Lung (tissue), 16 donors: ENCODE measurements around the gene SEMA4B. TPM values are rescaled to one million over a fixed set of nuclear protein-coding genes. Genes with fewer than 3 reads are reported as not detected.

Source experiments
- ATAC-seq: fragments of 200-7000 bp; cut with Tn5 transposase; one replicate; pipeline ENCODE4 v1.9.1; 2020; ENCODE audit warnings: moderate number of reproducible peaks; ENCODE audit not compliant: insufficient read depth, low FRiP score
- DNase-seq, 3 donors: peaks; one replicate each; pipeline ENCODE4 v3.0.0-alpha.2; 2013 to 2017
- H3K27ac ChIP-seq, 2 donors: one replicate each; pipeline ENCODE4 v1.5.1; 2013; ENCODE audit warnings: mild to moderate bottlenecking in 2 of 2, moderate library complexity in 2 of 2, control low read depth in 1 of 2, inconsistent platforms in 1 of 2, low read depth in 1 of 2, low read length in 1 of 2
- H3K27me3 ChIP-seq, 3 donors: one replicate each; pipeline ENCODE4 v1.5.1; 2013; ENCODE audit warnings: low read length in 2 of 3; ENCODE audit not compliant: control insufficient read depth in 3 of 3, insufficient read depth in 3 of 3
- H3K36me3 ChIP-seq, 4 donors: one replicate each; pipeline ENCODE4 v1.5.1; 2013; ENCODE audit warnings: low read length in 4 of 4, mild to moderate bottlenecking in 1 of 4, moderate library complexity in 1 of 4; ENCODE audit not compliant: control insufficient read depth in 4 of 4, insufficient read depth in 4 of 4
- H3K4me1 ChIP-seq, 5 donors: one replicate each; pipeline ENCODE4 v1.5.1; 2013; ENCODE audit warnings: low read length in 5 of 5, mild to moderate bottlenecking in 2 of 5, moderate library complexity in 1 of 5; ENCODE audit not compliant: control insufficient read depth in 5 of 5, insufficient read depth in 5 of 5
- H3K4me3 ChIP-seq: one replicate; pipeline ENCODE4 v1.5.1; 2013; ENCODE audit warnings: mild to moderate bottlenecking, control low read depth, moderate library complexity
- H3K9ac ChIP-seq, 2 donors: one replicate each; pipeline ENCODE4 v1.5.1; 2013; ENCODE audit warnings: low read length in 2 of 2, control low read depth in 1 of 2; ENCODE audit not compliant: insufficient read depth in 1 of 2
- H3K9me3 ChIP-seq, 4 donors: one replicate each; pipeline ENCODE4 v1.5.1; 2013; ENCODE audit warnings: low read length in 3 of 4, mild to moderate bottlenecking in 1 of 4, moderate library complexity in 1 of 4; ENCODE audit not compliant: control insufficient read depth in 4 of 4, insufficient read depth in 3 of 4
- WGBS, 2 donors: extraction: QIAGEN DNeasy Blood & Tissue Kit; methylation state at CpG; one replicate each; pipeline ENCODE4 v1.1.7; 2013; 5-methylcytosine and 5-hydroxymethylcytosine counted together
- long read RNA-seq, 5 donors: transcript quantifications; one replicate each; lab custom pipeline, GENCODE V29; 2026
- polyA plus RNA-seq, 2 donors: library from polyadenylated mRNA; stranded (reverse); fragments of 200-250 nt; gene quantifications; one replicate each; pipeline ENCODE4 v1.2.1, GENCODE V29; 2013
- total RNA-seq, 2 donors: library from RNA; depleted of rRNA in 1 of 2; stranded (reverse); fragments of >200 nt in 1 of 2; gene quantifications; one replicate each; pipeline ENCODE4 v1.2.1, GENCODE V29; 2014 to 2021
- TF ChIP-seq, protein P1 (sequence below): IDR thresholded peaks from 2 replicates; pipeline ENCODE4 v1.5.1; 2012; ENCODE audit warnings: mild to moderate bottlenecking; ENCODE audit errors: control extremely low read depth, extremely low read depth
- donor health status: control.
- donor health status: control.
- donor health status: Bipolar disorder and iron deficiency.
- donor health status: healthy.
- donor health status: DM: yes; HTN: yes; CAD: no.

Gene SEMA4B, protein sequence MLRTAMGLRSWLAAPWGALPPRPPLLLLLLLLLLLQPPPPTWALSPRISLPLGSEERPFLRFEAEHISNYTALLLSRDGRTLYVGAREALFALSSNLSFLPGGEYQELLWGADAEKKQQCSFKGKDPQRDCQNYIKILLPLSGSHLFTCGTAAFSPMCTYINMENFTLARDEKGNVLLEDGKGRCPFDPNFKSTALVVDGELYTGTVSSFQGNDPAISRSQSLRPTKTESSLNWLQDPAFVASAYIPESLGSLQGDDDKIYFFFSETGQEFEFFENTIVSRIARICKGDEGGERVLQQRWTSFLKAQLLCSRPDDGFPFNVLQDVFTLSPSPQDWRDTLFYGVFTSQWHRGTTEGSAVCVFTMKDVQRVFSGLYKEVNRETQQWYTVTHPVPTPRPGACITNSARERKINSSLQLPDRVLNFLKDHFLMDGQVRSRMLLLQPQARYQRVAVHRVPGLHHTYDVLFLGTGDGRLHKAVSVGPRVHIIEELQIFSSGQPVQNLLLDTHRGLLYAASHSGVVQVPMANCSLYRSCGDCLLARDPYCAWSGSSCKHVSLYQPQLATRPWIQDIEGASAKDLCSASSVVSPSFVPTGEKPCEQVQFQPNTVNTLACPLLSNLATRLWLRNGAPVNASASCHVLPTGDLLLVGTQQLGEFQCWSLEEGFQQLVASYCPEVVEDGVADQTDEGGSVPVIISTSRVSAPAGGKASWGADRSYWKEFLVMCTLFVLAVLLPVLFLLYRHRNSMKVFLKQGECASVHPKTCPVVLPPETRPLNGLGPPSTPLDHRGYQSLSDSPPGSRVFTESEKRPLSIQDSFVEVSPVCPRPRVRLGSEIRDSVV
- total RNA-seq (10 to 100 TPM; 59.1 to 87.5 TPM), polyA plus RNA-seq (10 to 100 TPM; 24.0 to 80.4 TPM)
- long read RNA-seq, donor 1, partial matches to known transcripts, result 0 of 7 reads
- long read RNA-seq, donor 1, other reads (novel, unspliced or antisense), result 0 of 7 reads
- long read RNA-seq, donor 2, partial matches to known transcripts, result 0 of 1 reads
- long read RNA-seq, donor 2, other reads (novel, unspliced or antisense), result 0 of 1 reads
- long read RNA-seq, donor 3, result 0 reads
- long read RNA-seq, donor 4, result 0 reads
- long read RNA-seq, donor 5, partial matches to known transcripts, result 6 of 8 reads
- long read RNA-seq, donor 5, other reads (novel, unspliced or antisense), result 0 of 8 reads

DNA sequence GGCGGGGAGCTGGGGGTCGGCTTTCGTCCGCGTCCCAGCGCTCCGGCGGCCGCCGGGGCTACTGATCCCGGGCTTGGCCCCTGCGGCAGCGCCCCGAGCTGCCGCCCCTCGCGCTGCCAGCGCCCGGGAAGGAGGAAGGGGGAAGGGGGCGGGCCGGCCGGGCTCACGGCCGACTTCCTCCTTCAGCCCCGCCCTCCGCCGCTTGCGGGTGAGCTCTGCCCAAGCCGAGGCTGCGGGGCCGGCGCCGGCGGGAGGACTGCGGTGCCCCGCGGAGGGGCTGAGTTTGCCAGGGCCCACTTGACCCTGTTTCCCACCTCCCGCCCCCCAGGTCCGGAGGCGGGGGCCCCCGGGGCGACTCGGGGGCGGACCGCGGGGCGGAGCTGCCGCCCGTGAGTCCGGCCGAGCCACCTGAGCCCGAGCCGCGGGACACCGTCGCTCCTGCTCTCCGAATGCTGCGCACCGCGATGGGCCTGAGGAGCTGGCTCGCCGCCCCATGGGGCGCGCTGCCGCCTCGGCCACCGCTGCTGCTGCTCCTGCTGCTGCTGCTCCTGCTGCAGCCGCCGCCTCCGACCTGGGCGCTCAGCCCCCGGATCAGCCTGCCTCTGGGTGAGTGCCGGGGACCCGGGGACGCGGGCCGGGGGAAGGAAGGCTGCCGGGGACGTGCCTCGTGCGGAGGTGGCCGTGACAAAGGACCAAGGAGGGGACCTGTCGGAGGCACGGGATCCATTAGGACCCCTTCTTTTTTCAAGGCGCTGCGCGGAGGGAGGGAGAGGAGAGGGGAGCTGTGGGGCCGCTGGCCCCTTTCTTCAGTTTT is at the start of gene SEMA4B:
TSS of gene SEMA4B (plus strand) at position 201 of the 814 bp plus-strand sequence. CDS start at position 450, 249 bp downstream.
- H3K4me3 ChIP-seq, result peak within 1 kb of the TSS; percentile 76
- ATAC-seq (peak; percentile 87), DNase-seq (peak; percentile 81 to 88 (median 84))
- H3K27me3 ChIP-seq, result no peaks in the 10 kb centered on the region
- peak within 1 kb of the TSS; percentile 11 to 59 for H3K27ac ChIP-seq
- TF ChIP-seq, protein P1, sequence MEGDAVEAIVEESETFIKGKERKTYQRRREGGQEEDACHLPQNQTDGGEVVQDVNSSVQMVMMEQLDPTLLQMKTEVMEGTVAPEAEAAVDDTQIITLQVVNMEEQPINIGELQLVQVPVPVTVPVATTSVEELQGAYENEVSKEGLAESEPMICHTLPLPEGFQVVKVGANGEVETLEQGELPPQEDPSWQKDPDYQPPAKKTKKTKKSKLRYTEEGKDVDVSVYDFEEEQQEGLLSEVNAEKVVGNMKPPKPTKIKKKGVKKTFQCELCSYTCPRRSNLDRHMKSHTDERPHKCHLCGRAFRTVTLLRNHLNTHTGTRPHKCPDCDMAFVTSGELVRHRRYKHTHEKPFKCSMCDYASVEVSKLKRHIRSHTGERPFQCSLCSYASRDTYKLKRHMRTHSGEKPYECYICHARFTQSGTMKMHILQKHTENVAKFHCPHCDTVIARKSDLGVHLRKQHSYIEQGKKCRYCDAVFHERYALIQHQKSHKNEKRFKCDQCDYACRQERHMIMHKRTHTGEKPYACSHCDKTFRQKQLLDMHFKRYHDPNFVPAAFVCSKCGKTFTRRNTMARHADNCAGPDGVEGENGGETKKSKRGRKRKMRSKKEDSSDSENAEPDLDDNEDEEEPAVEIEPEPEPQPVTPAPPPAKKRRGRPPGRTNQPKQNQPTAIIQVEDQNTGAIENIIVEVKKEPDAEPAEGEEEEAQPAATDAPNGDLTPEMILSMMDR, result no peak
- no peaks in the 10 kb centered on the region for H3K9me3 ChIP-seq
- H3K9ac ChIP-seq, result peak within 1 kb of the TSS in 1 of 2 donors; percentile 44
- WGBS, 2 donors, result 0 to 1% methylated on average over 33 to 88 of the region's 88 CpGs
- peaks cover 0 to 23% (median 7%) of the 10 kb centered on the region in 5 donors for H3K4me1 ChIP-seq
- peaks cover 0 to 6% (median 0%) of the 10 kb centered on the region in 4 donors for H3K36me3 ChIP-seq

DNA sequence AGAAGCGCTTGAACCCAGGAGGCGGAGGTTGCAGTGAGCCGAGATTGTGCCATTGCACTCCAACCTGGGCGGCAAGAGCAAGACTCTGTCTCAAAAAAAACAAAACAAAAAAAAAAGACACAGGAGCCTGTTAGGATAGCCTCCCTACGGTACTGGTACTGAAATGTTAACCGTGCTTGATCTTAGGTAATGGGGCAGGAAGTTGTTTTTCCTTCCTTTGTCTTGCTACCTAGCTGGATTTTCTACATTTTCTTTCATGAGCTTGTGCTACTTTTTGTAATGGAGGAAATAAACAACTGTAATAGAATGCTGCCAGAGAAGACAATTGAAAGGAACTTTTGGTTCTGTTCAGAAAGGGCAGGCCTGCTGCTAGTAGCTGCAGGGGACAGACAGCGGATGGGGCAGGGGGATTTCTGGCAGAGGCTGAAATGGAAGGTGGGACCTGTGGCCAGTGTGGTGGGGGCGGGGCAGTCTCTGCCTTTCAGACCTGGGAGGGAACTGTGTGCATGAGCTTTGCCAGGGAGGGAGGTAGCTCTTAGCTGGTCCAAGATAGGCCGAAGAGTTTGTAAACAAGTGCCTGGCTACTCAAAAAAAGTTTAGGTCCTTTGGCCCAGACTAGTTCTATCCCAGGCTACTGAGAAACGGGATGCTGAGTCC is 49.0 kb upstream of the SEMA4B start:
- no peak for ATAC-seq
- H3K27ac ChIP-seq, result no peak overlapping the region

More for the DNA sequence above, 49.0 kb upstream of the SEMA4B start:
- Histone ChIP-seq H3K27me3 (no peaks in the 10 kb centered on the region), H3K4me1 (peaks cover 0 to 13% (median 6%) of the 10 kb centered on the region in 5 donors), H3K36me3 (no peaks in the 10 kb centered on the region), H3K4me3 (no peak overlapping the region), H3K9me3 (no peaks in the 10 kb centered on the region), H3K9ac (no peak overlapping the region)
- WGBS, 2 donors, result 68 to 70% methylated on average over 10 of the region's 10 CpGs
- no peak for DNase-seq
- TF ChIP-seq, protein P1, result no peak
